ENCODE data around the gene KRT73. TPM values are rescaled to one million over a fixed set of nuclear protein-coding genes. Genes with fewer than 3 reads are reported as not detected.

Gene KRT73
- total RNA-seq, 3 donors from 2014 or later = not detected

DNA sequence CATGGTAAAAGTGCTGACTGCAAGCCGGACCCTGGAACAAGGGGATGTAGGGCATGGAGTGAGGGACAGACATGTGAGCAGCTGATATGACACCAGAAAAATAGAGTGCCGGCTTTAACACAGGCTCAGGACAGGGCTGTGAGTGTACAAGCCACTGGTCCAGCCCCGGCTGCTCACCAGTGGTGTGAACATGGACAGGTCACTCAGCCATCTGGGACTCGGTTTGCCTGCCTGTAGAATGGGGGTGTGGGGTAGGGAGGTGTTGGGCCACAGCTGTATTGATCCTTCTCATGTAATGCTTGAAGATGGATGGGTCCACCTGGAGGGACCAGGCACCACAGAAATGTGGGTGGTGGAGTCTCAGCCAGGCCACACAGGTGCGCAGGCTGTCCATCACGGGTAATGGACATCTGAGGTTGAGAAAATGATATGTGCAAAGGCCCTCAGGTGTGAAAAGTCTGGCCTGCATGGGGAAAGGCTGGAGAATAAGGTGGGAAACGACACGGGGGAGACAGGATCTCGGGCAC lies 34.1 kb downstream of the KRT73 start:
- TF ChIP-seq, protein P1, sequence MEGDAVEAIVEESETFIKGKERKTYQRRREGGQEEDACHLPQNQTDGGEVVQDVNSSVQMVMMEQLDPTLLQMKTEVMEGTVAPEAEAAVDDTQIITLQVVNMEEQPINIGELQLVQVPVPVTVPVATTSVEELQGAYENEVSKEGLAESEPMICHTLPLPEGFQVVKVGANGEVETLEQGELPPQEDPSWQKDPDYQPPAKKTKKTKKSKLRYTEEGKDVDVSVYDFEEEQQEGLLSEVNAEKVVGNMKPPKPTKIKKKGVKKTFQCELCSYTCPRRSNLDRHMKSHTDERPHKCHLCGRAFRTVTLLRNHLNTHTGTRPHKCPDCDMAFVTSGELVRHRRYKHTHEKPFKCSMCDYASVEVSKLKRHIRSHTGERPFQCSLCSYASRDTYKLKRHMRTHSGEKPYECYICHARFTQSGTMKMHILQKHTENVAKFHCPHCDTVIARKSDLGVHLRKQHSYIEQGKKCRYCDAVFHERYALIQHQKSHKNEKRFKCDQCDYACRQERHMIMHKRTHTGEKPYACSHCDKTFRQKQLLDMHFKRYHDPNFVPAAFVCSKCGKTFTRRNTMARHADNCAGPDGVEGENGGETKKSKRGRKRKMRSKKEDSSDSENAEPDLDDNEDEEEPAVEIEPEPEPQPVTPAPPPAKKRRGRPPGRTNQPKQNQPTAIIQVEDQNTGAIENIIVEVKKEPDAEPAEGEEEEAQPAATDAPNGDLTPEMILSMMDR (IDR thresholded peaks at IDR 0.05) = no peak
- TF ChIP-seq POLR2AphosphoS5 (IDR thresholded peaks at IDR 0.05) (no peak), POLR2A (IDR thresholded peaks at IDR 0.05) (no peak)
- intact Hi-C loops (cut with DNase I; ENCODE audit: low total_unique reads) = loop anchor here (5.0 kb wide), 1 partner anchor 293 kb away; no protein-coding TSS in a partner anchor
- no peak for DNase-seq (ENCODE audit: low spot score in 2 of 2)

DNA sequence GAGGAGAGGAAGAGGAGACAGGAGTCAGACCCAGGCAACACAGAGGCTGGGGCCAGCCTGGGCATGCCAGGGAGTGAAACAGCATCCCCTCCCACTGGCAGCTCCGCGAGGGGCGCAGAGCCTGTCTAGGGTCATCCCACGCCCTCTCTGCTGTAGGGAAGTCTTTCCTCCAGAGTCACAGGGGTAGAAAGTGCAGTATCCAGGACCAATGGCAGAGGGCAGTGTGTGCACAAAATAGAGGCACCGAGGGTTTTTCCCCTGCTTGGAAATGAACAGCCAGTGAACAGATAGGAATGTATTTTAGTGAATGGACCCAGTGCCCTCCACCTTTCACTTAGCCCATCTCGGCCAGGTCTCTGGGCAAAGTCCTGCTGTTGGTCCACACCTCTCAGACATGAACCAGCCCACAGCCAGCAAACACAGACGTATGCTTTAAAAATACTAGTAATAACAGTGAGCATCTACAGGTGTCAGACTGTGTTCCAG lies 35.3 kb downstream of the KRT73 start:
- TF ChIP-seq, protein P1 (IDR thresholded peaks at IDR 0.05) = peak; percentile 76 to 83 (median 82)
- TF ChIP-seq POLR2A (IDR thresholded peaks at IDR 0.05) = no peak
- TF ChIP-seq POLR2AphosphoS5 (IDR thresholded peaks at IDR 0.05) = peak in 1 of 3 donors; percentile 44
- intact Hi-C loops (cut with DNase I; ENCODE audit: low total_unique reads) = loop anchor here (5.0 kb wide), 1 partner anchor 294 kb away; no protein-coding TSS in a partner anchor

More for the DNA sequence above, 34.1 kb downstream of the KRT73 start:
- no peaks in the 10 kb centered on the region for H3K36me3 ChIP-seq
- H3K27ac ChIP-seq = no peak overlapping the region
- H3K4me3 ChIP-seq = no peak overlapping the region
- H3K27me3 ChIP-seq = no peaks in the 10 kb centered on the region
- H3K4me1 ChIP-seq = no peaks in the 10 kb centered on the region
- no peaks in the 10 kb centered on the region for H3K9me3 ChIP-seq

DNA sequence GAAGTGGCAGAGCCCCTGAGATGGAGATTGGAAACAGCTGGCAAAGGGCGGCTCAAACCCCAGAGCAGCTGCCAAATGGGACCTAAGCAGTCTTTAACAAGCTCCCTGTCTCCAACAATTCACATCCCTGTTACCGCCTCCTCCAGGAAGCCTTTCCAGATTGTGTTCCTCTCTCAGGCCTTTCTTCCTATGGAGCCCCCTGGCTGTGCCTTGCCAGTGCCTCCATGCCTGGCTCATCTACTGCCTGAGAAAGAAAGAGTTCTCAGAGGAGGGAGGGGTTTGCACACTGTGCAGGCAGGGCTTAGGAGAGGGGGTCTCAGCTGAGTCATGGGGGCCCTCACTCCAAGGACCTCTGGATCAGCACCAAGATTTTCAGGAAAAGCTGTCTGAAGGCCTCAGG lies 35.9 kb downstream of the KRT73 start:
- H3K36me3 ChIP-seq = no peaks in the 10 kb centered on the region
- H3K4me1 ChIP-seq = no peaks in the 10 kb centered on the region
- H3K27me3 ChIP-seq = no peaks in the 10 kb centered on the region
- no peak for DNase-seq (ENCODE audit: low spot score in 2 of 2)
- TF ChIP-seq, protein P1 (IDR thresholded peaks at IDR 0.05) = no peak
- TF ChIP-seq POLR2A (IDR thresholded peaks at IDR 0.05) (no peak), POLR2AphosphoS5 (IDR thresholded peaks at IDR 0.05) (no peak)
- H3K4me3 ChIP-seq = no peak overlapping the region
- no peaks in the 10 kb centered on the region for H3K9me3 ChIP-seq
- intact Hi-C loops (cut with DNase I; ENCODE audit: low total_unique reads) = loop anchor here (5.0 kb wide), 1 partner anchor 295 kb away; no protein-coding TSS in a partner anchor
- H3K27ac ChIP-seq = peak overlapping the region; percentile 52 to 53

More for the DNA sequence above, 35.3 kb downstream of the KRT73 start:
- H3K36me3 ChIP-seq = no peaks in the 10 kb centered on the region
- H3K27me3 ChIP-seq = no peaks in the 10 kb centered on the region
- H3K27ac ChIP-seq = peak overlapping the region; percentile 52 to 53
- DNase-seq (ENCODE audit: low spot score in 2 of 2) = peak; percentile 68 to 75
- no peaks in the 10 kb centered on the region for H3K9me3 ChIP-seq
- no peak overlapping the region for H3K4me3 ChIP-seq
- no peaks in the 10 kb centered on the region for H3K4me1 ChIP-seq

DNA sequence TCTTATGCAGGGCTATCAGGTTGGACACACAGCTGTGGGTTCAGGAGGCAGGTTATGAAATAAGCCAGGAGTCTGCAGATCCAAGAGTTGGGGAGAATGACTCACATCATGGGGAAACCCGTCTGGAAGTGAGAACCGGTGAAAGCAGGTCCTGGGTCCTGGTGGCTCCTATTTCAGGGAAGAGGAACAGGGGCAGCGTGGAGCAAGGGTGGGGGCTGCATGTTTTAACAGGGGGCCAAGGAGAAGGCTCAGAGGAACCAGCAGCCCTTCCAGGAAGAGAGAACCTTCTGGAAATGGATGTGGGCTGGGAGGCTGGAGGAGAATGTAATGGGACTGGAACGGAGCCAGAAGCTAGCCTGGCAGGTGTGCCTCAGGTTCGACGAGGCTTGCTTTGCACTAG lies 36.9 kb downstream of the KRT73 start:
- intact Hi-C loops (cut with DNase I; ENCODE audit: low total_unique reads) = loop anchor here (5.0 kb wide), 1 partner anchor 296 kb away; no protein-coding TSS in a partner anchor
- H3K4me1 ChIP-seq = no peaks in the 10 kb centered on the region
- H3K27ac ChIP-seq = peak overlapping the region; percentile 74 to 78
- H3K4me3 ChIP-seq = no peak overlapping the region
- no peak for DNase-seq (ENCODE audit: low spot score in 2 of 2)
- H3K36me3 ChIP-seq = no peaks in the 10 kb centered on the region
- no peaks in the 10 kb centered on the region for H3K9me3 ChIP-seq
- no peaks in the 10 kb centered on the region for H3K27me3 ChIP-seq
- TF ChIP-seq POLR2A (IDR thresholded peaks at IDR 0.05) = no peak
- TF ChIP-seq, protein P1 (IDR thresholded peaks at IDR 0.05) = no peak
- TF ChIP-seq POLR2AphosphoS5 (IDR thresholded peaks at IDR 0.05) = no peak

DNA sequence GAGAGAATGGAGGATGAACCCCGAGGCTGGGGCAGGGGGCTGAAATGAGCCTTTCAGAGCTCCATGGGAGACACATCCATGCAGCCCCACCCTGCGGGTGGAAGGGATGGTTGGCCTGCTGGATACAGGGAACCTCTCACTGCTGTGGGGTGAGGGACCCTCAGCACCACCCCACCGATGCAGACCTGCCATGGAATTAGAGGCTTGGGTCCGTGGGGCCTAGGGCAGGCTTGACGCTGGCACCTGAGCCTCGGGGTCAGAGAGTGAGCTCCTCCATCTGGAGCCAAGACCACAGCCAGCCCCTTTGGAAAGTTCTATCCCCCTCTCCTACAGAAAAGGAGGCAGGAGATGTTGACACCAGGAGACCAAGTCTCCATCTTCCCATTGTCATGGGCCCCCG lies 37.3 kb downstream of the KRT73 start:
- Histone ChIP-seq H3K36me3 (no peaks in the 10 kb centered on the region), H3K9me3 (no peaks in the 10 kb centered on the region), H3K4me3 (no peak overlapping the region), H3K4me1 (no peaks in the 10 kb centered on the region), H3K27me3 (no peaks in the 10 kb centered on the region), H3K27ac (peak overlapping the region; percentile 74 to 78)
- TF ChIP-seq POLR2A (IDR thresholded peaks at IDR 0.05) = no peak
- no peak for TF ChIP-seq POLR2AphosphoS5 (IDR thresholded peaks at IDR 0.05)
- TF ChIP-seq, protein P1 (IDR thresholded peaks at IDR 0.05) = no peak
- no peak for DNase-seq (ENCODE audit: low spot score in 2 of 2)
- intact Hi-C loops (cut with DNase I; ENCODE audit: low total_unique reads) = loop anchor here (5.0 kb wide), 1 partner anchor 296 kb away; no protein-coding TSS in a partner anchor
